ENCODE measurements around the gene KRT71.
"Not testable (repeated sequence)": the region's sequence is repeated elsewhere in the genome, so short reads cannot be mapped to it uniquely, and the experiment has no call there.

KRT71 gene

DNA sequence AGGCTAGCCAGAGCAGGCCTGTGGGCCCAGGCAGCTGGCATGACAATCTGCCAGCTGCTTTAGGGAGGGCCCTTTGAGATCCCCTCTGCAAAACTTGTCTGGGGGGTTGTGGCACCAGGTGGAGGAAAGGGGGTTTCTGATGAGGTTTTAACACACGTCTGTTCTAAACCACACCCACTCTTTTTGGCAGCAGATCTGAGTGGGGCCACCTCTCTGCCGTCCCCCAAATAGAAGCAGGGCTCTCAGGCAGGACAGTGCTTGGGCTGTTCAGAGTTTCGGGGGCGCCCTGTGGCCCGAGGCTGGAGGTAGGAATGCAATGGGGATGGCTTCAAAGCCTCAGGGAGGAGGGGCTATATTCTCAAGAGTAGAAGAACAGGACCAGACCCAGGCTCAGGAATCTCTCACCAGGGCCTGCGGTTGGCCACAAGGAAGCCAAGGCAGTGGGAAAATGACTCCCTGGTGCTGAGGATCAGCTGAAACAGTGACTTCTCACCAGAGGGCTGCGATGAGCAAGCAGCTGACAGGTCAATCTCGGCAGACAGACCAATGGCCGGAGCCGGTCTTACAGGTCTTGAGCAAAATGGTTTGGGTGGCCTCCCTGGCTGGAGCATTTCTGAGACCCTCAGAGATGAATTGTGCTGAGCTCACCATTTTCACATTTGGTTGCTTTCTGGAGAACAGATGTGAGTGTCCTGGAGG lies 31.2 kb downstream of the KRT71 start:
- no peak for DNase-seq (ENCODE audit: low read depth, low spot score)

DNA sequence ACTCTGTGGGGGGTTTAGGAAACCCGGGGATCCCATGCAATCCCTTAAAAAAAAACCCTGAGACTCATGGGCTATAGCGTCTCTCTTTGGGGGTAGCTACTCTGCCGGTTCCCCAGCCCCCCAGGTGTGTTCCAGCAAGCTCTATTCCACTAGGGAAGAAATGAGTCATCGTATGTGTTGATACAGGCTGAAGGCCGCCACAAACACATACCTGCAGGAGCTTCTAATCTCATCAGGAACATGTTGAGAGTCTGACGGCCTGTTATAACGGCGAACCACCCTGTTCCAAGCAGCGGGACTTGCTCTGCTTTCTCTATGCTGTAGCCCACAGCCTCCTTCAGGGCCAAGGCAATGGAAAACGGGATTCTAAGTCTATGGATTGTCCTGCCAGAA lies 31.8 kb downstream of the KRT71 start:
- no peak for DNase-seq (ENCODE audit: low read depth, low spot score)

DNA sequence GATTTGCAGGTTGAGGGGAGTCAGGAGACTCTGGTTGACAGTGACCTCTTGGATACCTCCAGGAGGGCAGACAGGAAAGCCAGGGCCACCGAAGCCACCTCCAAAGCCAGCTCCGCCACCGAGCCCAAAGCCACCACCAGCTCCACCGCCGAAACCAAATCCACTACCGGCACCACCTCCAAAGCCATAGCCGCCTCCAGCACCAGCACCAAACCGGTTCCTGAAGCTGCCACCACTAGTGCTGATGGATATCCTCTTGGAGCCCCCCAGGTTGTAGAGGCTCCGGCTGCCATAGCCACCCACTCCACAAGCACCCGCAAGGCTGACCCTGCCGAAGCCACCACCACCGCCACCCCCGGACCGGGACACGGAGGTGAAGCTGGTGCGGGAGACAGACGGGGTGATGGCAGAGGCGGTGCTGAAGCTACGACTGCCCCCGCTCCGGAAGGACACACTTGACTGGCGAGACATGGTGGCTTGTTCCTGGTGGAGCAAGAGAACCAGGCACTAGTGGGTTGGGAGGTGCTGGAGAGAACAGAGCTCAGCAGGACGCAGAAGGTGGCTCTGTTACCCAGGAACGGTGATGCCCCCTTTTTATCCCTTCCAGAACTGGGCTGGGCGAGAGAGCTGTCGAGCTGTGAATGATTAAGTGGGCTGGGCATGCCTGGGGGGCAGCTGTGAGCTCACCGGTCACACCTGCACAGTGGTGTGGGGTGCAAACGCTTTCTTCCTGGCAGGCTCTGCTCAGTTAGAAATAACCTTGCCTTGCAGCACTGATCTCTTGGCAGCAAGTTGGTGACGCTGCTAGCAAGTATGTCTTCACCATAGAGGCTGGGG lies 32.9 kb downstream of the KRT71 start, which contains the start of gene KRT5:
KRT5 (minus strand) TSS at position 569 of the 837 bp plus-strand sequence; CDS start at position 471, 98 bp downstream.
- no peak for DNase-seq (ENCODE audit: low read depth, low spot score)

DNA sequence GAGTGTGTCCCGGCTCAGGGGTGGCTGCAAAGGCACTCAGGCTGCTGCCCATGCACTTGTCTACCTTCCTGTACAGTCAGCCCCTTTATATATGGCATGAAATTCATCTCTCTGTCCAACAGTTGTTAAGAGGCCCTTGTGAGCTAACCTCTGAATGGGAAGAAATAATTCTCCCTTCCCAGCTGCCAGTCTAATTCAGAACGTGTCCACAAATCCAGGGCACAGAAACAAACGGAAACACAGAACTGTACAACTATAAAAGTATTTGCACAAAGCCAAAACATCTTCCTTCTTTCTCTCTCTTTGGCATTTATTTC lies 33.6 kb downstream of the KRT71 start:
- DNase-seq (ENCODE audit: low read depth, low spot score), result no peak

DNA sequence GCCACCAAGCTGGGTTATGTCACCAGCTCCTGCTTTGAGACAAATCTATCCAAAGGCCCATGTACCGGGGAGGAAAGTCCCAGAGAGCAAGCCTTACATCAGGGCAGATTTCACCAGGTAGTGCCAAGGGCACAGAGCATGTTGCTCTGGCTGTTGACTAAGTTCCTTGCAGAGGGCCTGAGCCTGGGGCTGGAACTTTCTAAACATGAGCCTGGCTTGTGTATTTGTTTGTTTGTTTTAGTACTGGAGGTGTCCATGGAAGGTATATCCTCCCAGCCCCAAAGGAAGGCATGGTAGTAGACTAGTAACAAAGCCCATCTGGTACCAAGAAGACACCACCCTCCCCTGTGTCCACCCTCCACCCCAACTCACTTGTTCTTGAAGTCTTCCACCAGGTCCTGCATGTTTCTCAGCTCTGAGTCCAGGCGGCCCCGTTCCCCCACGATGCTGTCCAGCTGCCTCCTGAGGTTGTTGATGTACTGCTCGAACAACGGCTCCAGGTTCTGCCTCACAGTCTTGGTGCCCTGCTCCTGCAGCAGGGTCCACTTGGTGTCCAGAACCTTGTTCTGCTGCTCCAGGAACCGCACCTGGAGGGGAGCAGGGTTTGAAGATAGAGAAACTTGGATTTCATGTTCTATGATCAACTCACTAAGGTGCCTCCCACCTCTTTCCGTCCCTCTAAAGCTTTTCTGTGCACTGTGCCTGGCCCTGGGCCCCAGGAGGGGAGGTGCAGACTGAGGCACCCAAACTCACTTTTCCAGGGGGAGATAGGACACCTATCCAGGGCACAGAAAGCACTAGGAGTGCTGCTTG lies 34.2 kb downstream of the KRT71 start:
- DNase-seq (ENCODE audit: low read depth, low spot score), result no peak

DNA sequence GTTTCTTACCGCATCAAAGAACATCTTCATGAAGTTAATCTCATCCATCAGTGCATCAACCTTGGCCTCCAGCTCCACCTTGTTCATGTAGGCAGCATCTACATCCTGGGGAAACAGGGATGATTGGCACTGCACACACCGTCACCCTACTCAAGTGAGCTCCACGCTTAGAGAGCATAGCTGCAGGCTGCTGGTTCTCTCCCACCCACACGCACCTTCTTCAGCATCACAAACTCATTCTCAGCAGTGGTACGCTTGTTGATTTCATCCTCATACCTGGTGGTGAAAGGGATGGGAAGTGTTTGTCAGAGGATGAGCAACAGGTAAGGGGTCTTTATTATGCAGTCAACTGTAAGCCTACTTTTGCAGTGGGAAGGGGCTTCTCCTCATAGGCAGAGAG lies 35.1 kb downstream of the KRT71 start:
- no peak for DNase-seq (ENCODE audit: low read depth, low spot score)

DNA sequence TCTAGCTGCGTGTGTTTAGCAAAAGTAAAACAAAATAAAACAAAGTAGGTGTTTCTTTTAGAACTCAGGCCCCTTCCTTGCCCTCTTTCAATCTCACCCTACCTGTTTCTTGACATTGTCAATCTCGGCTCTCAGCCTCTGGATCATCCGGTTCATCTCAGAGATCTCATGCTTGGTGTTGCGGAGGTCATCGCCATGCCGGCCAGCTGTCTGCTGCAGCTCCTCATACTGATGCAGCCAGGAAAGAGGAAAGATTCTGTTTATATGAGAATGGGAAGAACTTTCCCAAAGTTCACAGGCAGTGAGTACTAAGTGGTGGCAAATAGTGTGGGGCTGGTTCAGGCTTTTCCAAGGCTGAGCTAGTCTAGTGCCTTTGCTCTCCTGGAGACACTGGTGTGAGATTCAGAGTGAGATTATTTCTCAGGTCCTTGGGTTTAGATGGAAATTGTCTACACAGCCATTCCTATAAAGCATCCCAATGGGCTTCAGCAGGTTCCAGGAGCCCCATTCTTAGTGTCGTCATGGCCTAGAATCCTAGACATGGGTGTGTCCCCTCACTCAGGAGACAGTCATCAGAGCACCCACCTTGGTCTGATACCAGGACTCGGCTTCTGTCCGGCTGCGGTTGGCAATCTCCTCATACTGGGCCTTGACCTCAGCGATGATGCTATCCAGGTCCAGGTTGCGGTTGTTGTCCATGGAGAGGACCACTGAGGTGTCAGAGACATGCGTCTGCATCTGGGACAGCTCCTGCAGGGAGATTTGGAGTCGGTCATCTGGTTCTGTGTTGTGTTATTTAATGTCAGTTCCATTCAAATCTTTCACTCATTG lies 35.7 kb downstream of the KRT71 start:
- DNase-seq (ENCODE audit: low read depth, low spot score), result no peak

DNA sequence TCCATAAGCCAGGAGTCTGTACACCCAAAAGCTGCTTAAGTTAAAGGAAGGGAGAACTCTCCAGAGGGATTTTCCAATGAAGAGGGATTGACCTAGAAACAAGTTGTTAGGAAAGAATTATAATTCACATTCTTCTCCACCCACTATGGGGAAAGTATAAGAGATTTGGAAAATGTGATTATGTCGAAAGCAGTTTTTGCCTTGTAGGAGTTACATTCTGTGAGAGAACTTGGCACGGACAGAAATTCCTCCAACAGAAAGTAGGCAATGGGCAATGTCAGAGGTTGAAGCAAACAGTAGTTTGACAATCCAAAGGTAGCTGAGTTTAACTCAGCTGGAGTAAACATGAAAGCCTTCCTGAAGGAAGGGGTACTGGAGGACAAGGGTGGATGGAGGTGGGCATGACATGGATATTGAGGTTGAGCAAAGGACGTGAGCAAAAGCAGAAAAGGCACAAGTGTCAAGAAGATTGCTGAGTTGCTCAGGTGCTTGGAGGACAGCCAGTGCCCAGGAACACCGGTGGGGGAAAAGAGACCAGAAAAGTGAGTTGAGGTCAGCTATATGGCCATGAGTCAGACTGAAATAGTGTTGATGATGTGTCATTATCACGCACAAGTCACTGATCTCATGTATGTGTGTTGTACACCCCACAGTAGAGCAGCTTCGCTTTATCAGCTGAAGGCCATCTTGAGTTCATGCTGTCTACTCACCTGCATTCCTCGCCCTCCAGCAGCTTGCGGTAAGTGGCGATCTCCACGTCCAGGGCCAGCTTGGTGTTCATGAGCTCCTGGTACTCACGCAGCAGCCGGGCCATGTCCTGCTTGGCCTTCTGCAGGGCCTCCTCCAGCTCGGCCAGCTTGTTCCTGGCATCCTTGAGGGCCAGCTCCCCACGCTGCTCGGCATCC lies 36.8 kb downstream of the KRT71 start:
- DNase-seq (ENCODE audit: low read depth, low spot score), result no peak

DNA sequence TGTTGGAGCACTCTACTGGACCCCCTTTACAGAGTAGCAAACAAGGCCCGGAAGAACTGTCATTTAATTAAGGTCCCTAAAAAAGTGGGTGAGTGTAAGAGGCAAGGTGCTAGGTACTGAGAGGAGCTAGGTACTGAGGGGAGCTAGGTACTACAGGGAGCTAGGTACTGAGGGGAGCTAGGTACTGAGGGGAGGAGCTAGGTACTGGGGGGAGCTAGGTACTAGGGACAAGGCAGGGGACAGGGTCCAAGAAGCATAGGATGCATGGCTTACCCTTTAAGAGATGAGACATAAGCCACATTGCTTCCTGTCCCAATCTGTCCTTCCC lies 37.7 kb downstream of the KRT71 start:
- DNase-seq (ENCODE audit: low read depth, low spot score), result no peak

DNA sequence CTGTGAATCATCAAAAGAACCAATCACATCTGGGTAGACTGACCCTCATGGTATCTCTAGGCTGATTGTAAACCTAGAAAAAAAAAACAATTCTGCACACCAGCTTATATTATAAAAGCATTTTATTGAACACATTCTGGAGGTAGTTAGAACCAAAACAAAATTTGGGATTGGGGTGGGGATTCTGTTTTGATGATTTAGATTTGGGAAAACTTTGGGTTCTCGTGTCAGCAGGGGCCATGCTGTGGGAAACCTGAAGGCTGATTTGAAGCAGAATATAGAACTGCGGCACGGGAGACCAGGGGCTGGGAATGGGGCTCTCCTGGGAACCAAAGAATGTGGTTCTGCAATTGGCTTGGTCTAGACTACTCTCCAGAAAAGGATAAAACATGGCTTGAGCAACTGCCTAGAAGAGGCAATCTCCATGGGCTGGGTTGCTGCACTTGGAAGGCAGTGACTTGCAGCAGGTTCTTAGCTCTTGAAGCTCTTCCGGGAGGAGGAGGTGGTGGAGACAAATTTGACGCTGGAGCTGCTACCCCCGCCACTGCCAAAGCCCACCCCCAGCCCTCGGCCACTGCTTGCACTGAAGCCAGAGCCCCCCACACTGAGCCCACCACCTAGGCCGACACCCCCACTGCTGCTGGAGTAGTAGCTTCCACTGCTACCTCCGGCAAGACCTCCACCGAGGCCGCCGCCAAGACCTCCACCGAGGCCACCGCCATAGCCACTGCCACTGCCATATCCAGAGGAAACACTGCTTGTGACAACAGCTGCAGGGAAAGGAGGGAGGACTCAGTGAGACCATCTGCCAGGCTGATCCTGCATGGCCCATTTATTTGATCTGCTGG lies 38.2 kb downstream of the KRT71 start:
- no peak for DNase-seq (ENCODE audit: low read depth, low spot score)

DNA sequence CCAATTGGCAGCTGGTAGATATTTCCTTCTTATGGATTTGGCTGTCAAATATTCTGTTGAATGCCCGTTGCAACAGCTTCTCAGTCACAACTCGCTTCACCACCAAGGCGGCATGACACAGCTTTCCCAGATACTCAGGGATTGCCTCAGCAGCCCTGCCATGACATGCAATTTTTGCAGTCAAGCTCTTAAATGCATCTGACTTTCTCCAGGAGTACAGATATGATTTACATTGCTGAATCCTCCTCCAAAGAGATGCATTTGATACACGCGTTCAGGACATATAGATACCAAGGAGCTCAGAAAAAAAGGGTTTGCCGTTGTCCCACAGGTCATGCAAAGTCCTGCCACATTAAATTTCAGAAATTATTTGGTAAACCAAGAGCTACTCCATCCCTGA lies 39.2 kb downstream of the KRT71 start:
- DNase-seq (ENCODE audit: low read depth, low spot score), result no peak

DNA sequence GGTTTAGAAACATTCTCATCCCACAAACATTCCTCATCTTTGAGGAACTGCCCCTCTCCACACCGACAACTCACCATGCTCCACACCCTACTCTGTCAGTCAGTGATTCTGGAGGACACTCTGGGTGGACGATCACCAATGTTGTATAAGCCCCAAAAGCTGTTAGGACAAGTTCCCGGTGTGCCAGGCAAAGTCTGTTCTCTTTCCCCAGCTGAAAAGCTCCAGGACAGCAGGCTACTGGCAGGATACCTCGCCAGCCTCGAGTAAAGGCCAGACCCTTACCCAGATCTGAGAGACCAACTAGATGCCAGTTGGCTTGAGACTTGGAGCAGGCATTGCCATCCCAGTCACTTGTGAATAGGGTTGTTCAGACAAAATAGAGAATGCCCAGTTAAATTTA lies 44.7 kb downstream of the KRT71 start:
- DNase-seq (ENCODE audit: low read depth, low spot score), result no peak

DNA sequence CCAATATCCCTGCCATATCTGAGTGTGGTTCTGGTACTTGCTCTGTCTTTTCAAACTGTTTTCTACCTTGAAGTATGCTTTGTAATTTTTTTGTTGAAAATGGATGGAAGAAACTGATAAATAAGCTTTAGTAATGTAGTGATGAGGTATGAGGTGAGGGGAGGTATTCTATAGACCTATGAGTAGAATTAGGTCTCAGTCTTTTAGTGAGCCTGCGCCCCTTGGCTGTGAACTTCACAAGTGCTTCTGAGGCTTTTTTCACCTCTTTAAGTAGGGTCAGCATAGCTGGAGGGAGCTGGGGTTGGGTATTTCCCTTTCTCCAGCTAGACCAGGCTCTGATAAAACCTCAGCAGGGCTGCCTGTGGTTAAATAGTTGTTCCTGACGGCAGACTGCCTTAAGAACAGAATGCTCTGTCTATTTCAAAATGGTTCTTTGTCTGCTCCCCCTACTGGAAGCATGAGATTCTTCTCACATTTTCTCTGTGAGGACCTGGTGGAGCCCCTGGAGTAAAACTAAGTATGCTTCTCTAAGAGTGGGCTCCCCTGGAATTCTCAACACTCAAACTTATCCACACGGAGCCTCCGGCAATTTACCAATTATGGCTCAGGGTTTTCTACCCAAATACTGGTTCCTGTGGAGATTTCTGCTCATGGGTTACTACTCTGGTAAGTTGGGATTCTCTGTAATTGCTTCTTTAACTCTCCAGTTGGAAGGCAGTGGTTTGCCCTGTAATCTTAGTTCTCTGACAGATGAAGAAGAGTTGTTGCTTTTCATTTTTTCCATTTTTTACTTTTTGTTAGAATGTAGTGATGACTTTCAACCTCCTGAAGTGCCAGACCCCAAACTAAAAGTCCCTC lies 45.9 kb downstream of the KRT71 start:
- DNase-seq (ENCODE audit: low read depth, low spot score), result no peak

DNA sequence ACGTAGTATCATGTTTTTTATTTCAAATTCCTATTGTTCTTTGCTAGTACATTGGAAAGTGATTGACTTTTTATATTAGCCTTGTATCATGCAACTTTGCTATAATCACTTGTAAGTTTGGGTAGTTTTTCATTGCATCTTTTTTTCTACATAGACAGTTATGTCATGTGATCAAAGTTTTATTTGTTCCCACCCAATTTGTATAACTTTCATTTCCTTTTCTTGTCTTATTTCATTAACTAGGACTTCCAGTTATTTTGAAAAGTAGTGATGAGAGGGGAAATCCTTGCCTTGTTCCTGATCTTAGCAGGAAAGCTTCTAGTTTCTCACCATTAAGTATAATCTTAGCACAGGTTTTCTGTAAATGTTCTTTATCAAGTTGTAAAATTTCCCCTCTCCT lies 50.1 kb downstream of the KRT71 start:
- no peak for DNase-seq (ENCODE audit: low read depth, low spot score)

DNA sequence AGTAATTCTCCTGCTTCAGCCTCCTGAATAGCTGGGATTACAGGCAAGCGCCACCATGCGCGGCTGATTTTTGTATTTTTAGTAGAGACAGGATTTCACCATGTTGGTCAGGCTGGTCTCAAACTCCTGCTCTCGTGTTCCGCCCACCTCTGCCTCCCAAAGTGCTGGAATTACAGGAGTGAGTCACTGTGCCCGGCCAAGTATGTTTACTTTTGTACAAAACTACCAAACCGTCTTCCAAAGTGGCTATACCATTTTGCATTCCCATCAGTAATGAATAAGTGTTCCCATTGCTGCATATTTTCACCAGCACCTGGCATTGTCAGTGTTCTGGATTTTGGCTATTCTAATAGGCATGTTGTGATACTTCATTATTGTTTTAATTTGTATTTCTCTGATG lies 51.5 kb downstream of the KRT71 start:
- no peak for DNase-seq (ENCODE audit: low read depth, low spot score)

DNA sequence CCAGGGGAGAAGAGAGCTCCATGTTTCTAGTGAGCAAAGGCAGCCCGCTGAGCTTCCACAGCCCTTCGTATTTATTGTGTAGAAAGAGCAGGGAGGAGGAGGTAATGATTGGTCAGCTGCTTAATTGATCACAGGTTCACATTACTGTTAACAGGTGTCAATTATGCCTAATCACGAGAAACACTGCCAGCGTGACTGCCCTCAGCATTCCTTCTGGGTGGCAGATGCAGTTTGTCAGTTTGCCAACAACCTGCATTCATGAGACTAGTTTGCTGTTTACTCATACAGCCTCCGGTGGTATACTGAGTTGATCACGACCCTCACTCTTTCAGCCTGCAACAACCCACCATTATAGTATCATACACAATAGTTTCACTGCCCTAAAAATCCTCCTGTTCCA lies 52.4 kb downstream of the KRT71 start:
- not testable (repeated sequence) for DNase-seq (ENCODE audit: low read depth, low spot score)

DNA sequence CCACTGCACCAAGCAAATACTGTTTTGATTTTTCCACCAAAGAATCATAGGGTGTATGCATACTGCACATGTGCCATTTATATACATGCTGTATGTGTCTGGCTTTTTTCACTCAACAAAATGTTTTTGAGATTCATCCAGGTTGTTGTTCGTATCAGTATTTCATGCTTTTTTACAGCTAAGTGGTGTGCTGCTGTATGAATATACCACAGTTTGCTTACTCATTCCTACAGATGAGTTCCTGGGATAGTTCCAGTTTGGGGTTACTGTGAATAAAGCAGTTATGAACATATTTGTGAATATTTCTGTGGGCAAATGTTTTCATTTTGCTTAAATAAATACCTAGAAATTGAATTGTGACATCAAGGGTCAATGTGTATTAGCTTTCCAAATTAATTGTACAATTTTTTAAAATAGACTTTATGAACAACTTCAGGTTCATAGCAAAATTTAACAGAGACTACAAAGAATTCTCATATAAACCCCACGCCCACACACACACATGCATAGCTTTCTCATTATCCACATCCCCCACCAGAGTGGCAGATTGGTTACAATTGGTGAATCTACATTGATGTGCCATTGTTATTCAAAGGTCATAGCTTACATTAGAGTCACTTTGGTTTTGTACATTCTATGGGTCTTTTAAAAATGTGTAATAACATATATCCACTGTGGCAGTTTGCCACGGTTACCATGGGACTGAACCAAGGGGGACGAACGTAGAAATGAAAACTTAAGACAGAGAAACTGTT lies 53.0 kb downstream of the KRT71 start:
- DNase-seq (ENCODE audit: low read depth, low spot score), result no peak

DNA sequence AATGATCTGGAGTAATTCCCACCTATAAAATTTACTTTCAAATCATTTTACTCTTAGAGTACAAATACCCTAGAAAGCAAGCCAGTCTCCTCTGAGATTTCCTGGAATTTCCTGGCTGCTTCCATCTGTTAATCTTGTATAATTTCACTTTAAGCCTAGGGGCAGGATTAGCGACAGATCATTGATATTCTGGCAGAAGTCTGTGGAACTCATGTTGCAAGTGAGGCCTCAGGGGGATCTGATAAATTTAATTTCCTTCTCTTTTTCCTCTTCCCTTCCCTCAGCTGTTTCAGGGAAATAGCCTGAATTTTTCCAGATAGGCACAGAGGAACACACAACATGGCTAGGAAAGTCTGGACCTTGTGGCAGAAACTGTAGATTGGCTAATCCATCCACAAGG lies 54.0 kb downstream of the KRT71 start:
- no peak for DNase-seq (ENCODE audit: low read depth, low spot score)
